PC-9 (cell line): Measurements from ENCODE around the gene CPT1B.

ENCODE experiments used
- CTCF ChIP-seq: fragments of 200-600 bp; sonication (generic); conservative IDR thresholded peaks from 2 replicates; pipeline ENCODE4 v1.6.1; 2017; ENCODE audit warnings: mixed run types, antibody characterized with exemption, mild to moderate bottlenecking, moderate library complexity
- EZH2 ChIP-seq: fragments of 200-600 bp; sonication (generic); IDR thresholded peaks from 2 replicates; pipeline ENCODE4 v1.8.0; 2017; ENCODE audit warnings: antibody characterized with exemption, low read depth

- no peak for TF ChIP-seq CTCF
- TF ChIP-seq EZH2 = no peak
Observed at GRCh38 chr22:50626850-50627641, 48.8 kb upstream of the CPT1B start.
